ENCODE results near the gene CDON.
"Not testable (repeated sequence)": the region's sequence is repeated elsewhere in the genome, so short reads cannot be mapped to it uniquely, and the experiment has no call there.

The CDON gene

DNA sequence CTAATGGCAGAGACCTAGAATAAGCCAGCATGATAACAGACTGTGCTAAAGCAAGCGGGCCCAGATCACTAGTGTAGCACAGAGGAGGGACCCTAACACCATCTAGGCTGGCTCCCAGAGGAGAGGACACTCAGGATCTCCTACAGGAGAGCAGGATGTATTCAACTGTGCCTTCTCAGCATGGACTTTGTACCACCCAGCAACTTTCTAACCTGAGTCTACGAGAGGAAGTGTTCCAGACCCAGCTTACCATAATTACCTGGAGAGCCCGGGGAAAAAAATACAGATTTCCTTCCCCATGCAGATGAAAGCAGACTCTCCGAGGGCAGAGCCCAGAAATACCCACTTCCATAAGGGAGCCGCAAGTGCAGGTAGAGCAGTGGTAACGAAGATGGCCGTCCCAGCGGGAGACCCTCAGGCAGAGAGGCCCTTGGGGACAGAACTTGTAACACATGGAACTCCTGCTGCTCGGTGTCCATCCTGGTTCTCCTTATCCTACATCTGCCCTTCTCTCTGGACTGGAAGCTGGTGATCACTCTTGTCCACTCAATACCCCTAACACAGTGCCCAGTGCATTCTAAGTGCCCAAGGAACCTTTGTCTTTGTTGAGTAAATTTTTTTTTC lies 138.2 kb downstream of the CDON start:
- no peak for DNase-seq (ENCODE audit: low spot score)

GRCh38 chr11:125923633-125924032 lies 139.0 kb downstream of the CDON start:
- no peak for DNase-seq (ENCODE audit: low spot score)

DNA sequence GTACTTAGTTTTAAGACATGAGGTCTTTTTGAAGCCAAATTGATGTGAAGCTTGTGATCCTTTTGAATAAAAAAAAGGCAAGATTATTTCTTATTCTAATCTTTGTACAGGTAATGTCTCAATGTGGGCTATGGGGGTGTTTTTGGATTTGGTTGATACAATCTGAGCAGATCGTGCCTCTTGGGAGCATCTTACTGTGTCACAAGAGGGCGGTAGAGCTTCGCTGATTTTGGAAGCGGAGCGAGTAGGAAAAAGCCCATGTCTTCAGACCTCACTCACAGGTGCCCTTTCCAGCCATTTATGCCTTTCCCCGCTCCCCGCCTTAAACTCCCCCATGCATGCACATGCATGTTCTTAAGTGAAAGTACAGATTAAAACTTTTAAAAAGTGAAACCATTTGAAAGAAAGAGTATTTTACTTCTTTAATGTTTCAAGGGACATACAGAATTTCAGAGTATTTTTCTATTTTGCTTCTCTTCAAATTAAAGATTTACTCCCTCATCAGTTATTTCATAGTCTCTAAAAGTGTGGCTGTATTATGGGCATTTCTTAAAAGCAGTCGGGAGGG lies 139.6 kb downstream of the CDON start:
- peak; percentile 46 for DNase-seq (ENCODE audit: low spot score)

DNA sequence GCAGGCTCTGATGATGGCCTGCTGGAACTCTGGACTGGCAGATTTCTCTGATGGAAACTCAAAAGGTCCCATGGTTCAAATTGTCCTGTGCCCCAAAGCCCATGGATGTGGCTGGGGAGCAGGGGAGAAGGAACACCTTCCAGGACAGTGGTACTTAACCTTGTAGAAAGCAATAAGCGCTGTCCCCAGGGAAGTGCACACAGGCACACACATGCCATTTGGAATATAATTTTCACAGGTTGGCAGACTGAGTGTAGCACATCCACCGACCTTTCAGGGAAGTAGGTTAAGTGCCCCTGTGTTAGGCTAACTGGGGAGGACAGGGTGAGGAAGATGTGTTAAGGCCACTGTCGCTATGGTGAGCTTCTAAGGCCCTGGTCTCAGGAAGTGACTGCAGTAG lies 140.5 kb downstream of the CDON start:
- DNase-seq (ENCODE audit: low spot score) = no peak

GRCh38 chr11:125921042-125921441 lies 141.6 kb downstream of the CDON start:
- no peak for DNase-seq (ENCODE audit: low spot score)

DNA sequence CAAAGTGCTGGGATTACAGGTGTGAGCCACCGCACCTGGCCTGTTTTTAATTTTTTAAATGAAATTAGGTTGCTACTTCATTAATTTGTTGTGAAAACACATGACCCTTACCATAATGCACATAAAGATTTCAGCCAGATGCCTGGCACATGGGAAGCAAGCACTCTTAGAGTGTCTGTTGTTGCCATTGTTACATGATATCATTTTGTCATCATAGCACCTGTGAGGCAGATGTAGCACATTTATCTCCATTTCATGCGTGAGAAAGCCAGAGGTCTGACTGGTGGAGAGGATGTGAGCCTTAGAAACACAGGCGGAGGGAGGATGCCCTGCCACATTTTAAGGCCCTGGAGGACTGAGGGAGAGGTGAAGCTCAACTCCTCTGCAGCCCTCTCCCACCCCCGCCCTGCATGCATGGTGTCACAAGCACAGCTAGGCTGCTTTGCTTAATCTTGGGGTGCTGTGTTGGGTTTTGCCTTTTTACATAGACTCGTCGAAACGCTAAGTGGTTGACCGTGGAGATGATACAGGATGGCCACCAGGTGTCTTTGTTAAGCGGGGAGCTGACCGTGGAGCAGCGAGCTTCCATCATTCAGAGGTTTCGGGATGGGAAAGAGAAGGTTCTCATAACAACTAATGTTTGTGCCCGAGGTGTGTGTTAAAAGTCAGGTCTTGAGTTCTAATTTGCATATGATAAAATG lies 144.4 kb downstream of the CDON start:
- no peak for DNase-seq (ENCODE audit: low spot score)

- DNase-seq (ENCODE audit: low spot score) = no peak
Measured at GRCh38 chr11:125916683-125917347, 145.9 kb downstream of the CDON start.

GRCh38 chr11:125914601-125915000 lies 148.1 kb downstream of the CDON start:
- DNase-seq (ENCODE audit: low spot score) = not testable (repeated sequence)

DNA sequence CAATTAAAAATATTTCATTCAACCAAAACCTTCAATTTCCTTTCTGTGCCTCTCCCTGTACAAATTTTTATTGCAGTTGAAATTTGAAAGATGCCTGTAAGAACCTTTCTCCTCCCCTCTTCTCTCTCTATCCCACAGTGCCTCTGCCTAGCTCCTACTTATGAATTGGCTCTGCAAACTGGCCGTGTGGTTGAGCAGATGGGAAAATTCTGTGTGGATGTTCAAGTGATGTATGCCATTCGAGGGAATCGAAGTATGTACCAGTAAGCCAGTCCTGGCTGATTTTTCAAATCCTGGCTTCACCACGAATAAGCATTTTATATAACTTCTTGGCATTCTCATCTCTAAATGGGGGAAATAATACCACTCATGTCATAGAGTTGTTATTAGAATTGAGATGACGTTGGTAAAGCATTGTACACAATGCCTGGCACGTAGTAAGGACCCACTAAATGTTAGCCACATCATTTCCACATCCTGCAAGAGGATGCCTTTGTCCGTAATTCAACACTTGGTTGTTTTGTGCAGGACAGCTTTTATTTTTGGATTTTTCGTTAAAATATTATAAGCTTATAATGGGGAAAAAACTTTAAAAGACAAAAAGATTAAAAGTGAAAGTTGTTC lies 152.3 kb downstream of the CDON start:
- DNase-seq (ENCODE audit: low spot score) = no peak
